NCI-H128 (cell line): ENCODE results near the gene MEF2B.
"Not testable (repeated sequence)": the region's sequence is repeated elsewhere in the genome, so short reads cannot be mapped to it uniquely, and the experiment has no call there.

Source experiments
- DNase-seq: peaks from one replicate; lab custom pipeline; 2025; ENCODE audit not compliant: unreplicated experiment; lab: John Stamatoyannopoulos, UW

MEF2B gene

GRCh38 chr19:19132912-19133311, 37.2 kb downstream of the MEF2B start:
- DNase-seq: no peak

- DNase-seq: no peak
Measured at GRCh38 chr19:19131989-19132388, 38.1 kb downstream of the MEF2B start.

- DNase-seq: no peak
Measured at GRCh38 chr19:19126102-19126501, 44.0 kb downstream of the MEF2B start.

GRCh38 chr19:19123386-19123785, 46.7 kb downstream of the MEF2B start:
- no peak for DNase-seq

- DNase-seq: no peak
Measured at GRCh38 chr19:19122902-19123301, 47.2 kb downstream of the MEF2B start.

GRCh38 chr19:19121371-19121770, 48.7 kb downstream of the MEF2B start:
- DNase-seq: no peak

GRCh38 chr19:19120308-19121231, 49.5 kb downstream of the MEF2B start:
- no peak for DNase-seq

- DNase-seq: no peak
Measured at GRCh38 chr19:19119325-19120237, 50.5 kb downstream of the MEF2B start.

GRCh38 chr19:19115954-19116353, 54.1 kb downstream of the MEF2B start:
- DNase-seq: no peak

- no peak for DNase-seq
Measured at GRCh38 chr19:19113040-19113626, 56.9 kb downstream of the MEF2B start.

- DNase-seq: no peak
Measured at GRCh38 chr19:19111967-19112580, 58.0 kb downstream of the MEF2B start.

- DNase-seq: no peak
Measured at GRCh38 chr19:19111136-19111835, 58.8 kb downstream of the MEF2B start.

- no peak for DNase-seq
Measured at GRCh38 chr19:19110410-19111135, 59.5 kb downstream of the MEF2B start.

GRCh38 chr19:19109601-19110000, 60.5 kb downstream of the MEF2B start:
- DNase-seq: no peak

- DNase-seq: no peak
Measured at GRCh38 chr19:19107654-19108053, 62.4 kb downstream of the MEF2B start.

- not testable (repeated sequence) for DNase-seq
Measured at GRCh38 chr19:19106938-19107337, 63.1 kb downstream of the MEF2B start.

GRCh38 chr19:19106056-19106551, 64.0 kb downstream of the MEF2B start:
- DNase-seq: no peak

GRCh38 chr19:19105365-19106055, 64.6 kb downstream of the MEF2B start:
- DNase-seq: no peak

- no peak for DNase-seq
Measured at GRCh38 chr19:19103167-19103566, 66.9 kb downstream of the MEF2B start.
